NAMALWA (cell line): Measurements from ENCODE around the gene SKAP1.
"Not testable (repeated sequence)": the region's sequence is repeated elsewhere in the genome, so short reads cannot be mapped to it uniquely, and the experiment has no call there.

ENCODE experiments used
- DNase-seq: peaks from one replicate; pipeline ENCODE4 v3.0.0-alpha.2; 2015; ENCODE audit warnings: low spot score

Gene SKAP1

DNA sequence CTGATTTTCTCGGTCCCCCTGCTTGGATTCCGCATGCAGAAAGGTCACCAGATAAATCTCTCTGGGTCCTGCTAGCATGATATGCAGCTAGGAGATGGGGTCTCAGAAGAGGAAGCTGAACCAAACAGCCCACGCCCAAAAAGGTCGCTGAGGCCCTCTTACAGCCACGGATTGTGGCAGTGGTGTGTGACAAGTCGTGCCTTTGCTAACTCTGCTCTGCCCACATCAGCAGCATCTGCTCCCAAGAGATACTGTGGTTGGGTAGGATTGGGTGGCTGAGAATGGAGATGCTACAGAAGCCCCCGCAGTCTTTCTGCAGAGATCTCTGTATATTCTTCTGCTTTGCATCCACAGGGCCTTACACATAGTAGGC lies 15.2 kb upstream of the SKAP1 start:
- DNase-seq = no peak

DNA sequence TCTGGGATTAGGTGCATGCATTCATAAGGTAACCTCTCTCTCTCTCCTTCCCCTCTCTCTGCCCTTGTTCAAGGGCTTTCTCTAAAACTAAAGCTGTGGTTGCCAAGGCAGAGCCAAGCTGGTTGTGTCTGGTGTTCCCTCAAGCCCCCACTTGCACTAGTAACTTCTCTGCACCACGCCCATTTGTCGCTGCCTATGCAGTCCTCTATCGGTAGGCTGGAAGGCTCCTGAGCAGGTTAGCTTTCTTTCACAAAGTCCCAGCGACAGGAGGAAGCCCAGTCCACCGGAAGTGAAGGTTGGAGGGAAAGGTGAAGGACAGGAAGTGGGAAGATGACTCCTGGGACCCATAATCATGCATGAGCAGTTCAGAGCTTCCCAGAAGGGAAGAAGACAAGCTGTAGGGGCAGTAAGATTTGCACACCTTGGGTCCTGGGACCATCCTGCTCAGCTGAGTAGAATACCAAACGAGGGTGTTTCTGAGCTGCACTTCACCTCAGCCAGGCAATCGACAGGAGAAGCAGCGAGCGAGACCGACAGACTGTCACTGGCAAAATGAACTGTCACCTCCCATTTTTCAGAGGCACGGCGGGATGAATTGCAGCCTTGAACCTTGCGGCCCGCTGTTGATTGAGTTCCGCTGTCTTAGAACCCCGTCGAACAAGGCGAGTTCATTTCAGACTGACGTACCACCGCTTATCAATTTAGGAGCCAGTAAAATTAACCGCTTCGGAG lies 14.7 kb upstream of the SKAP1 start:
- DNase-seq = no peak

DNA sequence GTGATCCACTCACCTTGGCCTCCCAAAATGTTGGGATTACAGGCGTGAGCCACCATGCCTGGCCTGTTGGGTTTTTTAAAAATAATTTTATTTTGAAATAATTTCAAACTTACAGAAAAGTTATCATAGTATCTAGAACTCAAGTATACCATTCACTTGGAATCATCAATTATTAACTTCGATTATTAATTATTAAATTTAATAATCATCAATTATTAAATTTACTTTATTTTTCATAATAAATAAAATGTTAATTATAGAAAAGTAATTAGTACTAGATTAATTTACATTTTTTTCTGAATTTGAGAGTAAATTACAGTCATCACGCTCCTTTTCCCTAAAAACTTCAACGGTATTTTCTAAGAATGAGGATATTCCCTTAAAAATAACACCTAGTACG lies 13.7 kb upstream of the SKAP1 start:
- no peak for DNase-seq

DNA sequence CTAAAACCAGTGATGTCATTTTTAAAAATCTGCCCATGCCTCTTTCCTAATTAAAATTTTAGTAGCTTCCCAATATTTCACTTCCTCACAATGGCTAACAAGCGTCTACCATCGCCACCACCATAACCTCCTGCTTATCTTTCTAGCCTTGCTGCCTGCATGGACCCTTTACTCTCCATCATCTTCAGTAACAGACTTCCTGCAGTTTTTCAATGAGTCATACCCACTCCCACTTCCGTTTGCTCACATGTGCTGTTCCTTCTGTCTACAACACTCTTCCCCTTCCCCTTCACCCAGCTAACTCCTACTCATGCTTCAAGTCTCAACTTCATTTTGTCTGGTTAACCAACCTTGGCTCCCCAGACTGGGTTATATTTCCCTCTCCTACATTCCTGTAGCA lies 12.8 kb upstream of the SKAP1 start:
- no peak for DNase-seq

DNA sequence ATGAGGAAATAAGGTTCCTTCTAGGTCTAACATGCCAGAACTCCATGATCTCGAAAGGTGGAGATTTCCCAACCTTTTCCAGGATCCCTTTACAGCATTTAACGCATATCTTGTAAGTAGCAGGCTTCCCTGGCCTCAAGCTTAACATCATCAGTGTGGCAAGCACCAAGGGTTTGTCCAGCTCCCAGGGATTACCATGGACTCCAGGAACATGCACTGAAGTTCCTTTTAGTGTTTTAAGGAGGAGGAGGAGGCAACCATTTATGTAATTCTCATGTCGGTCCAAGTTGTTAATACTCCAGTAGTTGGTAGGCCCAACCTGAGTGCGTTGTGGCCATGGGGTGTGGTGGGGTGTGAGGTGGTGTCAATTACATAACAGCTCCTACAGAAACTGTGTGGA lies 11.8 kb upstream of the SKAP1 start:
- DNase-seq = no peak

DNA sequence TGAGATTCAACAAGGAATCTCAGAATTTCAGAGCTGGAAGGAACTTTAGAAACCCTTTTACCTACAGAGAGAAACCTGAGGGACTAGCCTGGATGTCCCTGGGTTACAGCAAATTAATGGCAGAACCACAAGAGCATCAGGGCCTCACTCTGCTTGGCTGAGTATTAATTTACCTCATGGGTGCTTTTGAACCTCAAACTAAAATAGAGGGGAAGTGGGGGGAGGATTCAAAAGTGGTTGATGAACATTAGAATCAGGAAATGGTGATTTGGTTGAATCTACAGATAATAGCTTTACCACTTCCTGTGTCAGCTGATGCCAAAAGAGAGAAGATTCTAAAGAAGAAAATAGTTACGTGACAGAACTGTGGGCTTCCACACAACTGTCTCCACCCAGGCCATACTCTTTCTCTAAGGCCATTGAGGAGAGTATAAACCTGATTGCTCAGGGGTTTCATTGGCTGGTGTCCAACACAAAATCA lies 11.3 kb upstream of the SKAP1 start:
- peak; percentile 78 for DNase-seq

DNA sequence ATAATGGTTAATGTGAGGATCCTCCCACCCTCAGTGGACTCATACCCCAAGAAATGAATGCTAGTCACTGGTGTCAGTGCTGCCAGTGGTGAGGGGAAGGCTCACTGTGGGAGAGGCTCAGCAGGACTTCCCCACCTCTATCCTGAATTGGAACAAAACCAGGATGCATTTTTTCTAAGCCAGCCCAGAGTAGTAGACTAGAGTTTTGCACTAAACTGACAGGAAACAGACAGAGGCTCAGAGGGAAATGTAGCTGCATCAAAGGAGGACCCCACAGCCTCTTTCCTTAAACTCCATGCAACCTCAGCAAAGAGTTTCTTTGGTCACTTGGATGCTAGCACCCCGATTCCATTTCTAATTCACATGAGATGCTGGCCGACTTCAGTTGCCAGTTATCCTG lies 10.7 kb upstream of the SKAP1 start:
- no peak for DNase-seq

DNA sequence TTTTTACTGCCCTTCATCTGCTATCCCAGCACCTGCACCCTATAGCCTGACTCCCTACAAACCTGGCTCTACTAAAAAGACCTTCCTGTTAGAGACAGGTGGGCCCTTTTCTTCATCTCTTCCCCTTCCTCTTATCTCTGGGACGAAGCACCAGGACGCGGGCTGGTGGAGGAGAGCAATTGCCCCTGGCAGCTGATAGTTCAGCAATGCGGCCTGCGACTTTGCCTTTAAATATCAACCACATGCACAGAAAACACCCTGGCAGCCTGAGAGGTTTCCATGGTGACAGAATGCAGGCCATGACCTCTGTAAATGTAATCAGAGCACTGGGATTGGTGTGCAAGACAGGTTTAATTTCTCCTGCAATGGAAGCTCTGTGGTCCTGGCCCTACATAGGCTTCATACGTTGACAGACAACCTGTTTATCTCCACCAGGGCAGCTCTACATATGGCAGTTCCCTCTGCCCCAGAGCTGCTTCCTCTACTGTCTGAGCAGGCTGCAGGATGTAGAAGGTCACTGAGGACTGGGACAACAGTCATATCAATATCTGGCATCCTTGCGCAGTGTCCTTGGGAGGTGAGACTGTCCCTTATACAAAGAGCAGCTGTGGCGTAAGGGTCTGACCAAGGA lies 10.0 kb upstream of the SKAP1 start:
- DNase-seq = peak; percentile 38

DNA sequence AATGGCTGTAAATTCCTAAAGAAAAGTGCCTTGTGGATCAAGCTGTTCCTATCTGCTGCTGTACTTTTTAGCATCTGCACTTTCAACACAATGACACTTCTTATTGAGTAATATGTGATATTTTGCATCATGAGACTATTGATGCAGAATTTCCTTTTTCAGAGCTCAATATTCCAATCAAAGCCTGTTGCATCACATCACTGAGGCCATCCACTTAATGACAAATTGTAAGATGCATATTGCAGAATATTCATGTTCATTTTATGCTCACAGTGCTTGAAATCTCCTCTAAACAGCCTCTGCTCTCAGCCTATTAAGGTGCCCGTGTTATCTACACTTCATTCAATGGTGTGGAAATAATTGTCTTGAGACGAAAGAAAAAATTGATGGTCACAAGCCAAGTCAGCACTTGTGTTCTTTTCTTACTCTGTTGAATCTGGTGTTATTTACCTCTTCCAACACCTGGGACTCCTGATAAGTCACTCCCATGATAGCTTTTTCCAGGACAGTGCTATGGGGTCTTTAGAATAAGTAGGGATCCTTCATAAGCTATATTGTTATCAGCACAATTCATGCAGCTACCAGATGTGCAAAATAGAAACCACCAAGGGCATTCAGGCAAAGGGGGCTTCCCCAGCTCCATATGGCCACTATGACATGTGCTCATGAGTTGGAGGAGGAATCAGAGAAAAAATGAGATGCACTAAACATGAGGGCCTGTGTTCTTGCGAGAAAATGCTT lies 9.3 kb upstream of the SKAP1 start:
- DNase-seq = peak; percentile 60

DNA sequence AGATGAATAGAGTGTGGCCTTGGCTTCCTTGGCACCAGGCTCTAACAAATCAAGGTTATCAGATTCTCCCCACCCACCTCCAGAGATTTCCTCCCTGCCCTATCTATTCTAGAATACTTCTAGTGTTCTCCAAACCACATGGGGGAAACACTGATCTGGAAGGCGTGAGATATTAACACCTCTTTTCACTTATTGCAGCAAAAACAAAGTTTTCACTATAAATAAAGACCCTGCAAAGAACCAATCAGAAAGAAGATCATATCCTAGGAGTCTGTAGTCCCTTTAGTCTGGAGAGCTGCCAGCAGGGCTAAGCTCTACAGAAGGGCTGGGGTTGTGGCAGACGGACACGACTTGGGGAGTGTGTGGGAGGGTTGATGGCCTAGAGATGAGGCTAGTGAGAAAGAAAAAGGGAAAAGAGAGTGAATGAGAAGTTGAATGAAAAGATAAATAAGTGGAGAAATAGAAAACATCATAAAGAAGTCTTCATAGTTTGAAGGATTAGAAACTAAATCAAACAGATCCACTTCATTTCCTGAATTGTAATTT lies 8.6 kb upstream of the SKAP1 start:
- DNase-seq = no peak

DNA sequence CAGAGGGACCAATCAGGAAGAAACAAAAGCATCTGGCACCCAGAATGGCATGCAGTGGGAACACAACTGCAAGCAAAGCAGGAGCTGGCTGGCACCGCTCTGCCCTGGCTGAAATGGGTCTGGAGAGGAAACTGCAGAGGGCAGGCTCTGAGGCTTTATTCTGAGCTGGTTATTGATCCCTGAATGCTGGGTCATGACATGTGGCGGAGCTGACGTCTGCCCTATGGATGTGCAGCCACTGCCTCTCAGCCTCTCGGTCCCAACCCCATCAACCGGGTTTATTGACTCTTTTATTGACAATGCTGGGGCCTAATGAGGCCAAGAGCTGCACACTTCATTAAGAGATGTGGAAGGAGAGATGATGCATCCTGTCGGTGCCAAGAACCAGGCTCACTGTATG lies 3.9 kb upstream of the SKAP1 start:
- no peak for DNase-seq

DNA sequence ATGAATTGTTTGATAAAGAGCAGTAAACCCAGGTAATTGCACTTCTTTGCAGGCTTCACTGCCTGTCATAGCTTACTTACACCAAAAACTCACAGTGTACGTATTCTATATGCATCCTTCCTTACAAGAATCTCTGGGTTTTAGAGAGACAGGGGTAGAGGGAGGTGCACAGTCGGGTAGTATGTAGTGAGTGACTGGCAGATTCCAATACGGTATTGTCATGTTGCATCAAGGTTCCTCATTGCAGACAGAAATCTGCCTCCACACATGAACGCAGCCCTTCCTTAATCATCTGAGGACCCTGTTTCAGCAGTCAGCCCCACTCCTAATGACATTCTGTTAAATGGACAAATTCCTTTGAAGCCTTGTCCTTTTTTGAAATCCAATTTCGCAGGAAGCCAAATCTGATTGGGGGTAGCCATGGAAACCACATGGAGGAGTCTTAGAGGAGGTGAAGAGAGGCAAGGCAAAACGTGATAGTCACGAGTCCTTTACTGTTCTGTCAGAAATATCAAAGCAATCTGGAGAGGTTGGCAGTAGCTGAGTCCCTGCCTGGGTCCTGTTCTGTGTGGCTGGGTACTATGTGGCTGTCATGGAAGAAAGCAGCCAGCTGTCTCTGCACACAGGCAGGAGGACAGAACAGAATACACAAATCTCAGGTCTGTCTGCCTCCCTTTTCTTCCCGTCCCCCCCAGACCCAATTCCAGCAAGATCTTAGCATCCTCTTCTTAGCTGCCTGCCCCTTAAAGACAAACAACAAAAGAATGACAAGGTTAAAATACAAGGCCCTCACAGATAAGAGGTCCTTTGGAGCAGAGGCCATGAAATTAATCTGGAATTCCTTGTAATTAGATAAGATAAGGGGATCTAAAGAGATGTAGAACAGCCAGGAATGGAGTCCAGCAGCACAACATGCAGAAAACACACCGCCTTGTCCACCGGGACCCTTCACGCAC lies 3.1 kb upstream of the SKAP1 start:
- no peak for DNase-seq

DNA sequence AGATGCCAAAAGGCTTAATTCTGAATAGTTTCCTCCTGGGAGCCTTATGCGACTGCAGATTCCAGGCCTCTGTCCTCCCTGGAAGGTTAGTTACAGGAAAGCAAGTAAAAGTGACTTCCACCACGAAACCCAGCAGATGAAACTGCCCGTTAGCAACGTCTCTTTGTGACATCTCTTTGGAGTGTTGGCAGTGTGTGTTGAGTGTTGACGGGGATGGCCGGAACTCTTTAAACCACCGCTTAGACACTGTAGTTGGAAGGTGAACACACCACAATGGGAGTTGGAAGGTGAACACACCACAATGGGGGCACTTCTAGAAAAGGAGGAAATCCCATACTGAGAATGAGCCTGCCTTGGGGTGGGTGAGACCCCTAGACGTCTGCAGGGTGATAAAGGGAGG lies 858 bp downstream of the SKAP1 start:
- DNase-seq = no peak

DNA sequence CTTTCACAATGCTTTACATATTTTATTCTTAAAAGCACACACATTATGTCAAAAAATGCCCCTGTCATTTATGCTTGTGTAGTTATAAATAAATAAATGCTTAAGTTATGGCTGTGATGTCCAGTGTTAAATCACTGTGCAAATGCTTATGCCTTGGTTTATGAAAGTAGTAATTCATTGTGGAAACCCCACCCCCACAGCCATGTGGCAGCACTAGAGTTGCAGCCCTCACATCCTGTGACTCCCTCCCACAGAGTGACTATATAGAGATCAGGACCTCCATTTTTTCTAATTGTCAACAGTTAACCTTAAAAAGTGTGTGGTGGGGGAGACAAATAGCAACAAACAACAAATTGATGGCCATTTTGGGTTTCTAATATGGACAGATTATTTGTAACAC lies 2.4 kb downstream of the SKAP1 start:
- no peak for DNase-seq

DNA sequence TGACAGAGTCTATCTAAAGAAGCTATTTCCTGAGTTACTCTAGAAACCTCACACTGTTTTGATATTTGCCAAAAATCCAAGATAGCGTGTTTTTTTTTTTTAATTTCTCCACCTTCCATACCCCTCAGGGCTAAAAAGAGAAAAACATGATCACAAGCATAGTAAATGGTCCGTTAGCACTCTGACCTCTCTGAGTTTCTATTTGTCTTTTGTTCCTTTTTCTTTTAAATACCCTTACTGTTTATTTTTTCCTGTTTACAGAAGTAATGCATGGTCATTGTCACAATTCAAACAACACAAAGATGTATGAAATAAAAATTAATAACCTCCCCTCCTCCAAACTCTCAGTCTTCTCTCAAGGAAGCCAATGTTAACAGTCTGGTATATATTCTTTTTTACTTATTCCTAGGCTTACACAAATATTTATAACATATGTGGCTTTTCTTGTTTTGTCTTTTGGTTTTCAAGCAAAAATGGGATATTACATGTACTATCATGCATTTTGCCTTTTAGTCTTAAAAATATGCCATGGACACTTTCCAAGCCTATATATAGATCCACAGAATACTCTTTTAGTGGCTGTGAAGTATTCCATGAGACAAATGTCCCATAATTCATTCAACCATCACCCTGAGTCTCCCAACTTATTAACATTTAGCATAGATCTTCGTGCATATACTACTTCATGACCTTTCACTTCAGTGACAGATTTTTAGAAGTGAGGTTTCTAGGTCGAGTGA lies 3.1 kb downstream of the SKAP1 start:
- DNase-seq = no peak

DNA sequence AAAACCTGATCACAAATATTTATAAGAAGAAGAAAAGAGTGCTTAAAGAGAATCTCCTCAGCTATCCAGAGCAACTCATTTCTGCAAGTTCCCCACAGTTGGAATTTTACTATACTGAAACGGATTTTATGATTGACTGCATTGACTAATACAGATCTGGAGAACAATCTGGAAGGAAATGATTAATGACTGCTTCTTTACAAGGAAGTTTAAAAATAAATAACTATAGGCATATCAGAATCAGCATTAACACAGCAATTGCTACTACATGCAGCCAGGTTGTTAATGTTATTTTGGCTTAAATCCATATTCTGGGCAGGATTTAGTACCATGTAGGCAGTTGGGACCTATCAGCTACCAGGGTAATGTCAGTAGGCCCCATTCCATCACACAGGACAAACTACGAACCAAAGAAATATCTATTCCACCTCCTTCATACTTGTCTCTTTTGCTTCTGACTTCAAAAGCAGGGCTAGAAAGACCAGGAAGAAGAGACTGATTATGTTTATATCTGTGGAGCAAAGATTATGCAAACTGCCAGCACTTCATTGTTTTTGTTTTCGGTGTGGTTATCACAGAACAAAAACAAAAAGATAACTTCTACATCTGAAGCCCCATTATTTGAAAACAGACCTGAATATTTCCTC lies 3.9 kb downstream of the SKAP1 start:
- no peak for DNase-seq

DNA sequence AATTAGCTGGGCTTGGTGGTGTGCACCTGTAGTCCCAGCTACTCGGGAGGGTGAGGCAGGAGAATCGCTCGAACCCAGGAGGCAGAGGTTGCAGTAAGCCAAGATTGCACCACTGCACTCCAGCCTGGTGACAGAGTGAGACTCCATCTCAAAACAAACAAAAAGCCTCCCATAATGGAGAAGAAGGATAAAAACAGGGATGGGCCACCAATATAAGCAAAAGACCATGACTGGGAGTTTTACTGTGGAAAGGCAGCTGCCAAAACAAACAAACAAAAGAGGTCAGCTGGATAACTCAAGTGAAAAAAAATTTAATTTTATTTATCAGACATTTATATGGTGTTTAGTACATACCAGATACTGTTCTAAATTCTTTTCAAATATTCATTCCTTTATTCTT lies 8.0 kb downstream of the SKAP1 start:
- DNase-seq = not testable (repeated sequence)

DNA sequence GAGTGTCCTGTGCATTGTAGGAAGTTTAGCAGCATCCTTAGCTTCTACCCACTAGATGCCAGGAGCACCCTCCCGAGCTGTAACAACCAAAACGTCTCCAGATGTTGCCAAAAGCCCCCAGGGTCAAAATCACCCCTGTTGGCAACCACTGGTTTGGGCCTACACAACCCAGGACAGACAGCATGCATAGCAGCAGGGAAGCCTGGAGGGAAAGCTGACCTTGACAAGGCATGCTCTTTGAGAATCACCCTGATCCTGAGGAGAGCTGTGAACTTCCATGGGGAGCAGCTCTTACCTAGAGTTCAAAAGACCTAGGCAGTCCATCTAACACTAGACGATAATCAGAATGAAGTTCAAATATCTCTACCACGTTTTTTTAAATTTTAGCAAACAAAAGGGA lies 9.2 kb downstream of the SKAP1 start:
- no peak for DNase-seq

DNA sequence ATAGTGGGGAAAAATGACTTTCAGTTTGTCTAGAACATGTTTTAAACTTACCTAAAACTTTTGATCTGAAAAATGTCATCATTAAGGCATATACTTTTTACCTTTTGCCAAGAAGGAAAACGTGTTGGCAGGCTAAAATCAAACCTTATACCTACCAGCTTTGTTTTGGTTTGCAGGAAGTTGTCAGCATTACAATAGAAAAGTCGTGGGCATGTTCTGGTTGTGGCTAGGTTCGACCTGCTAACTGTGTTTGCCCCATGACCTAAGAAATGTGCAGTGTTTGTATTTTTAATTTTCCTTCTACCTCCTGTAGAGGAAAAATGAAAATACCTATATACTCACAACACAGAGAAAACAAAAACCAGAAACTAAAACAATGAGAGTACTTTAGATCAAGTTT lies 13.0 kb downstream of the SKAP1 start:
- no peak for DNase-seq

DNA sequence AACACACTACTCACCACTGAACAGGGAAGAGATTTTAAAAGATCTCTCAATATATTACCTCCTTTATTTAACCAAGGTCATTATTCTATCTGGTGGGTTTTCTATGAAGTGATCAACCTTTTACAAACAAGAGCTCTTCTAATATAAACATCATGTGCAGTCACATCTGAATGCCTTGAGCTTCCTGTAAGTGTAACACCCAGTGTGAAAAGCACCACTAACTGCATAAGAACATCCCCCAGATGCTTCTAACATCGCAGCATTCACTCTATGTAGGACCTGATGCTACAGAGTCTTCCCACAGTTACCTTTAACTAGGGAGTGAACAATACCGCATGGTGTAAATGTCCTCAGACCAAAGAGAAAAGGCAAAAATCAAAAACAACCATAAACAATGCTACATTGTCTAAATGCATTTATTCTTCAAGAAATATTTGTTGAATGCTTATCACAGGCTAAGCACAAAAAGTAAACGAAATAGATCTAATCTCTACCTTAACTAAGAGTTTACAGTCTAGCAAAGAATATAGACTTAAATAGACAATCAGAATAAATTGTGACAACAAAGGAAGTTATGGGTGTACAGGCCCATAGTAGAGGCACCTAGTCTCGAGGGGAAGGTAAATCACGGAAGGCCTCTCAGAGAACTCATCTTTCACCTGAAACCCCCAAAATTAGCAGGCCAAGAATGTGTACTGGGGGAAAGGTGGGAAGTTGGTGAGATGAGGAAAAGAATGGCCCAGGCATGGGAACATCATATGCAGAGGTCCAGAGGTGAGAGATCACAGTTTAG lies 16.2 kb downstream of the SKAP1 start:
- no peak for DNase-seq
